Breast epithelium (tissue), 3 donors: Measurements from ENCODE around the gene RAD23B.

Experiments used
- CTCF ChIP-seq, 3 donors: fragments of 450-650 bp; IDR thresholded peaks; one replicate each; pipeline ENCODE4 v1.5.1; 2016 to 2017; ENCODE audit warnings: antibody characterized with exemption in 3 of 3, mild to moderate bottlenecking in 3 of 3, moderate library complexity in 3 of 3
- POLR2A ChIP-seq: fragments of 450-650 bp; IDR thresholded peaks from one replicate; pipeline ENCODE4 v1.6.1; 2016; ENCODE audit warnings: antibody characterized with exemption, mild to moderate bottlenecking, moderate library complexity

- TF ChIP-seq POLR2A (no peak), CTCF (IDR thresholded peaks at IDR 0.05) (no peak)
These were observed 24.2 kb upstream of the RAD23B start for GRCh38 chr9:107258919-107259318.
